HG02571 (cell line): Measurements from ENCODE around the gene PTPRK.

Experiments used
- ATAC-seq: cut with Tn5 transposase; IDR thresholded peaks from one replicate; pipeline ENCODE4 v1.9.1; 2021; ENCODE audit warnings: mild to moderate bottlenecking, moderate library complexity; ENCODE audit not compliant: unreplicated experiment

PTPRK gene

GRCh38 chr6:128350416-128351254 lies 169.8 kb downstream of the PTPRK start:
- no peak for ATAC-seq

- no peak for ATAC-seq
Measured at GRCh38 chr6:128347123-128347522, 173.3 kb downstream of the PTPRK start.

DNA sequence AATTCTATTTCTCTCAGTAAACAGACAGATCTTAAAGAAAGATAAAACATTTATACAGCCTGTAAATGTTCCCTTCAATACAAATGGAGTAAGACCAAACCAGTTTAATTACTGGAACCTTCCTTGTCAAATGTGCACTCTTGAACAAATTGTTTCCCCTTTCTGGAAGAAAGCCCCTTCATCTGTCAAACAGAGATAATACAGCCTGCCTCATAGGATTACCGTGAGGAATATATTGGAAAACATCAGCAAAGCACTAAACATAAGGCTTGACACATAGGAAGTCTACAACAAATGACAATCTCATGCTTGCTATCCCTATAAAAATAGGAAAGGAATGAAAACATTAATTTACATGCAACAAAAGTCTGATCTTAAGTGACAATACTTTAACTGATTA lies 173.8 kb downstream of the PTPRK start:
- ATAC-seq = no peak

DNA sequence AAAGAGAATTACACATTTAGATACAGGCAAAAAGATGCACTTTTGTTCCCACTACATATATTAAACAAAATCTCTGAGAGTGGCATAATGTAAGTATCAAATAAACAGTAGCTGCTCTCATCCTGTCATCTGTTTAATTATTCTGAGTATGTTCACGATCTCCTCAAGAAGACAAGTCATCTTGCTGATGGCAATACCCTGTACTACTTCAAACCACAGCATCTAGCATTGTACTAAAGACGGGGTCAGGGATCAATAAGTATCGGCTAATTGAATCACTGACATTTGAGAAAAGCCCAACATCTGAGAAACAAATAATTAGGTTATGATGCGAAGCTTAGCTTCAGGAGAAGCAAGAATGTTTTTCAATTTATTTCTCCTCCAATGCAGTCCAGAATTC lies 175.1 kb downstream of the PTPRK start:
- ATAC-seq = no peak

GRCh38 chr6:128343706-128344105 lies 176.7 kb downstream of the PTPRK start:
- no peak for ATAC-seq

GRCh38 chr6:128339635-128340450 lies 180.6 kb downstream of the PTPRK start:
- ATAC-seq = no peak

- ATAC-seq = no peak
Measured at GRCh38 chr6:128337619-128338018, 182.8 kb downstream of the PTPRK start.

GRCh38 chr6:128336436-128337095 lies 183.8 kb downstream of the PTPRK start:
- no peak for ATAC-seq

DNA sequence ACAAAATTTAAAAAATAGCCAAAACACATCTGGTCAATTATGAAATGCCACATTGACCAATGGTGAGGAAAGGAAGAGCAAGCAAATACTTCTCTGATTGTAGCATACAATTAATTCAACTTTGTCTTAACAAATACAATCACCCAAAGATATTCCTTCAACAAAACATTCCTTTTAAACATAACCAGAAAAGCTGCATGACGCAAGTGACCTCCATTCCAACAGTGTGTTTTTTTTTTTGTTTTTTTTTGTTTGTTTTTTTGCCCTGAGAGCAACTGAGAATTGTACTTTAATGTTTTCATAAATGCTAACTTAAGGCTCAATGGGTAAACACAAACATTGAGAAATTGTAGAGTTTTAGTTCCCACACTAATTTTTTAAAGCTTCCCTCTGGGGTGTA lies 184.4 kb downstream of the PTPRK start:
- no peak for ATAC-seq

GRCh38 chr6:128333581-128334223 lies 186.7 kb downstream of the PTPRK start:
- no peak for ATAC-seq

DNA sequence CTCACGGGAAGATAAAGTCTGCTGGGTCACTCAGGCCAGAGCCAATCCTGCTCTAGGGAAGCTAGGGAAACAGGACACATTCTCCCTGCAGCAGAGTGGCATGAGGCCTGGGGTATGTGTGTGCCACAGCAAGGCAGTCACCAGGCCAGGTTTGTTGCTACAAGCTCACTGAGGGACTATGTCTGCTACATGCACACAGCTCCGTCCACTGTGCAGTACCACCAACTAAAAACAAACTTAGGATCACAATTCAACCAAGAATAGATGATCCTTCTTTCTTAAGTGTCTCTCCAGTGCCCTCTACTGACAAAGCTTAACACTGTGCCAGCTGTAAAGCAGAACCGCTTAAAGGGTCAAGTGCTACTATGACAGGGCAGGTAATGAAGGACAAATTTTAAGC lies 192.5 kb downstream of the PTPRK start:
- peak; percentile 67 for ATAC-seq

- ATAC-seq = no peak
Measured at GRCh38 chr6:128323011-128323410, 197.4 kb downstream of the PTPRK start.

DNA sequence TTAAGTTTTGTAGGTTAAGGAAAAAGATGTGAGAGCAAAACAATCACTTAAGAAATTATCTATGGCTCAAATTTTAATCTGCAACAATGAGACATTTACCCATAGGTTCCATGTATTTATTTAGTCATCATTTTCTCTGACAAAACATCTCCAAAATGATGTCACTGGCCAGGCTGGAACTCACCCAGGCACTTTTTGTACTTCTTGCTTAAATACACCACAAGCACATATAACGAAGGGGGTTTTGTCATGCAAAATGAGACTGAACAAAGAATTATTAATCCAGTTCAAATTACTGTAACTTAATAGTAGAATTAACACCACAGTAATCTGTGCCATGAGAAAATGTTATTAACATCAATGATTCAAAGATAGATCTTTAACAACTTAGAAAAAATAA lies 200.5 kb downstream of the PTPRK start:
- no peak for ATAC-seq

GRCh38 chr6:128319157-128319556 lies 201.2 kb downstream of the PTPRK start:
- ATAC-seq = no peak

DNA sequence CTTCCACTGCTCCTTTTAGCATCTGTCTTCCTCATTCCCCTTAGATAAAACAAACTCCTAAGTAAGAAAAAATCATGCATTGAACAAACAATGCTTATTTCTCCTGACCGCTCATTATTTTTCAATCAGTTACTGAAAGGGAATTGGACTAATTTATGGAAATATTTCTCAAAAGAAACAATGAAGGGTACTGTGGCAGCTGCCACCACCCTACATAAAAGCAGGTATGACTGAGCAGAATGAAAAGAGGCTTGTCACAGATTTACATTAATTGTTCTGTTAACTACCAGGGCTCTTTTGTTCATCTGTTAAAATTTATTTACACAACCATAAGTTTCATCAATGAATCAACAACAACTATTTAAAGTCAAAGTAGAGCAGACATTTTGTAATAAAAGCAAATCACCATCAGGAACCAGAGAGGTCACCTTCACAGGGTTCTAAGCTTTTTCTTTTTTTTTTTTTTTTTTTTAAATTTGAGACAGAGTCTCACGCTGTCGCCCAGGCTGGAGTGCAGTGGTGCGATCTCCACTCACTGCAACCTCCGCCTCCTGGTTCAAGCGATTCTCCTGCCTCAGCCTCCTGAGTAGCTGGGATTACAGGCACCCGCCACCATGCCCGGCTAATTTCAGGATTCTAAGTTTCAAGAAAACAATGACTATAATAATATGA lies 204.0 kb downstream of the PTPRK start:
- ATAC-seq = no peak

DNA sequence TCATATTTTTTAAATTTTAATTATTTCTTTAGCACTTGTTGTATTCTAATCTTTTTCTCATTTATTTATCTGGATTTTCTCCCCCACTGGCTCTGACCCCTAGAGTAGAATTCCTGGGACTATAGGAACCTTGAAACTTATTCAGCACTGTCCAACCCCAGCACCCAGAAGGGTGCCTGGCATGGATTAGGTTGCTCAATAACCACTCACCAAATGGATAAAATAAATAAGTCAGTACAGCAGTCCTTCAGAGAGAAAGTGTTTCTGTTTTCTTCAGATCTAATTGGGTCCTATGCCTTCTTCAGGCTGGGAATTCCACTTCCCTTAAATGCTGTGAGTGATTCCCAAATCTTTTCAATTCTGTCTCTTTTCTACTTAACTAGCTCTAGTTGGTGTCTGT lies 206.2 kb downstream of the PTPRK start:
- ATAC-seq = no peak

DNA sequence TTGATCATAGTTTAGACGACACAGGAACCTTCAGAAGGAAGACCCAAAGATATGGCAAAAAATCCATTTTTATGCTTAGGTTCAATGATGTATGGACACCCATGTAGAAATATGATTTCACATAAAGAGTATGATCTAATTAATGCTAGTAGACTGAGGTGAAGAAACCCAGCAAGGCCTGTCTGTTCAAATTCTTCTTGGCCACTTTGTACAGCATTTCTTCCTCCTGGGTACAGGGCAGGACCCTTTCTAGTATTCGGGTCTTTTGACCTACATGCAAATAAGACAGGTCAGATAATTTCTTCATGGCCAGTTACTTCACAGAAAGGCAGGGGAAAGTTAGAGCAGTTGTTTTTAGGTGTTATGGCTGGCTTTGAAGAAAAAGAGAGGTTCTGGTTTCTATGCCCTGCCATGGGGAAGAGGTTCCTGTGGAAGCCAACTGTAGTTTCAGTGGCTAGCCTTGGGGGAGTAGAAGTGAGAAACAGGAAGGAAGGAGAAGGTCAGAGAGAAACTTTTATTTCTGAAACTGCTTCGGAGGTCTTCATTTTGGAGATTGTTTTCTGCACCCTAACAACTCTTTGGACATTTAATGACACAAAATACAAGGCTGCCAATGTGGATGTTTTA lies 208.3 kb downstream of the PTPRK start:
- ATAC-seq = no peak

DNA sequence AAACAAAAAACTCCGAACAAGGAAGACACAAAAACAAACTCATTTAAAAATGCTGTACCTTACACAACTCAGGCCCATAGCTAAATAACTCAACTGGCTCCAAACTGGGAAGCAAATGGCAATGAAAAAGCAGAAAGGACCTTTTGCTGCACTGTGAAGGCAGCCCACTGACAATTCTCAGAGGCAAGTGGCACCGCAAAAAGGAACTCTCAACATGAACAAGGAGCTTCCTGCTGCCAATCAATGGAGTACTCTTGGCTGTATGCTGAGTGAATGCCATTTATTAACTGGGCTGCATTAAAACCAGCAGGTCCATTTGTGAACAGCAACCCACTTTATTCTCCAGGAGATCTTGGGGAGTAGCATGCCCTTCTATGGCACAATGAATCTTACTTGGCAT lies 209.9 kb downstream of the PTPRK start:
- no peak for ATAC-seq

- ATAC-seq = no peak
Measured at GRCh38 chr6:128307671-128308070, 212.7 kb downstream of the PTPRK start.

DNA sequence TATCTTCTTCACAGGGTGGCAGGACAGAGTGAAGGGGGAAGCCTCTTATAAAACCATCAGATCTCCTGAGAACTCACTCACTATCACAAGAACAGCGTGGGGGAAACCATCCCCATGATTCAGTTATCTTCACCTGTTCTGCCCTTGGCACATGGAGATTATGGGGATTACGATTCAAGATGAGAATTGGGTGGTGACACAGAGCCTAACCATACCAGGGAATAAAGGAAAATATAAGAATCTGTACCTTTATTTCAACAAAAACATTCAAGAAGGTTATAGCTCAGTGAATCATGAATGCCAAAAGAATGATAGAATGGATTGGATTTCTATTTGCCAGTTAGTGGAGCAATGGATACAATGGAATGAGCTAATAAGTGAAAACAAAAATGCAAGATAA lies 214.4 kb downstream of the PTPRK start:
- ATAC-seq = no peak
